Loucy (cell line): ENCODE data around the gene ATXN7L1.

Experiments used
- EZH2phosphoT487 ChIP-seq: fragments of 200-600 bp; IDR thresholded peaks from 2 replicates; pipeline ENCODE4 v1.6.1; 2018; ENCODE audit warnings: antibody characterized with exemption, mild to moderate bottlenecking, moderate library complexity, borderline replicate concordance
- TF ChIP-seq, protein P1 (sequence below): fragments of 200-600 bp; sonication (generic); conservative IDR thresholded peaks from 2 replicates; pipeline ENCODE4 v1.5.1; 2014; ENCODE audit warnings: mild to moderate bottlenecking, antibody characterized with exemption, low read length

DNA sequence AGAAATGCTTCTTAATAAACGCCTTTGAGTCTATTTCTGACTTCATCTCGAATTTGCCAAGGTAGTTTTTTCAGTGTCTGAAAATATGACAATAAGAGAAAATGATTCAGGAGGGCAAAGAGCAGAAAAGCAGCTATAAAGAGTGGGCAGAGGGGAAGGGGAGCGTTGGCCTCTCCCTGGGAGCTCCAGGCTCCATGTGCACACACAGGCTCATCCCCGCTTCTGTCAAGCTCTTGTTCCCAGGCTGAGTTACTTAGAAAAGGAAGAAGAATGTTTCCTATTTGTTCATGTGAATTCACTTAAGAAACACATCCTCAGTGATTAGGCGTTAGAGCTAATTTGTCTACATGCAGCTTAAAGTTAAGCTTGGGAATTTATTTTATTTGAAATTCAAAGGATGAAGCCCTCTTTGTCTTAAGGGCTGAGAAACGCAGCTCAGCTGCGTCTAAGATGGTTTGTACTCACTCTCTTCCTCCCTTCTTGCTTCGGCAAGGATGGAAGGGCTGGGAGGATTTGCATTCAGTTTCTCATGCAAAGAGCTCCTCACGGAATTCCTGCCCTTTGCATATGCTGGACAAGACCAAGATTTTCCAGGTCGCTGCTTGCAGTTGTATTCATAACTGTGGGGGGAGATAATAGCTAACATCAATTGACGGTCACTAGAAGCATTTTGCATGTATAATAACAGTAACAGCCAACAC is 29.0 kb upstream of the ATXN7L1 start:
- TF ChIP-seq, protein P1, sequence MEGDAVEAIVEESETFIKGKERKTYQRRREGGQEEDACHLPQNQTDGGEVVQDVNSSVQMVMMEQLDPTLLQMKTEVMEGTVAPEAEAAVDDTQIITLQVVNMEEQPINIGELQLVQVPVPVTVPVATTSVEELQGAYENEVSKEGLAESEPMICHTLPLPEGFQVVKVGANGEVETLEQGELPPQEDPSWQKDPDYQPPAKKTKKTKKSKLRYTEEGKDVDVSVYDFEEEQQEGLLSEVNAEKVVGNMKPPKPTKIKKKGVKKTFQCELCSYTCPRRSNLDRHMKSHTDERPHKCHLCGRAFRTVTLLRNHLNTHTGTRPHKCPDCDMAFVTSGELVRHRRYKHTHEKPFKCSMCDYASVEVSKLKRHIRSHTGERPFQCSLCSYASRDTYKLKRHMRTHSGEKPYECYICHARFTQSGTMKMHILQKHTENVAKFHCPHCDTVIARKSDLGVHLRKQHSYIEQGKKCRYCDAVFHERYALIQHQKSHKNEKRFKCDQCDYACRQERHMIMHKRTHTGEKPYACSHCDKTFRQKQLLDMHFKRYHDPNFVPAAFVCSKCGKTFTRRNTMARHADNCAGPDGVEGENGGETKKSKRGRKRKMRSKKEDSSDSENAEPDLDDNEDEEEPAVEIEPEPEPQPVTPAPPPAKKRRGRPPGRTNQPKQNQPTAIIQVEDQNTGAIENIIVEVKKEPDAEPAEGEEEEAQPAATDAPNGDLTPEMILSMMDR = no peak
- TF ChIP-seq EZH2phosphoT487 = no peak
